Myocyte (in vitro differentiated cells): ENCODE data around the gene MAGED4B. TPM values are rescaled to one million over a fixed set of nuclear protein-coding genes. Genes with fewer than 3 reads are reported as not detected.
A peak's percentile ranks its signal among the peaks of the same experiment; 100 is the strongest.
"Not testable (repeated sequence)": the region's sequence is repeated elsewhere in the genome, so short reads cannot be mapped to it uniquely, and the experiment has no call there.

Source experiments
- DNase-seq: peaks from one replicate; pipeline ENCODE4 v3.0.0-alpha.2; 2012; ENCODE audit warnings: low read depth
- polyA plus RNA-seq: library from polyadenylated mRNA; unstranded; fragments of >200 nt; gene quantifications from one replicate; pipeline ENCODE4 v1.2.1, GENCODE V29; 2012; ENCODE audit warnings: missing spikeins
- total RNA-seq: library from RNA; depleted of rRNA; stranded (reverse); fragments of >200 nt; gene quantifications from 2 replicates; pipeline ENCODE4 v1.2.3, GENCODE V29; 2014

MAGED4B gene, protein sequence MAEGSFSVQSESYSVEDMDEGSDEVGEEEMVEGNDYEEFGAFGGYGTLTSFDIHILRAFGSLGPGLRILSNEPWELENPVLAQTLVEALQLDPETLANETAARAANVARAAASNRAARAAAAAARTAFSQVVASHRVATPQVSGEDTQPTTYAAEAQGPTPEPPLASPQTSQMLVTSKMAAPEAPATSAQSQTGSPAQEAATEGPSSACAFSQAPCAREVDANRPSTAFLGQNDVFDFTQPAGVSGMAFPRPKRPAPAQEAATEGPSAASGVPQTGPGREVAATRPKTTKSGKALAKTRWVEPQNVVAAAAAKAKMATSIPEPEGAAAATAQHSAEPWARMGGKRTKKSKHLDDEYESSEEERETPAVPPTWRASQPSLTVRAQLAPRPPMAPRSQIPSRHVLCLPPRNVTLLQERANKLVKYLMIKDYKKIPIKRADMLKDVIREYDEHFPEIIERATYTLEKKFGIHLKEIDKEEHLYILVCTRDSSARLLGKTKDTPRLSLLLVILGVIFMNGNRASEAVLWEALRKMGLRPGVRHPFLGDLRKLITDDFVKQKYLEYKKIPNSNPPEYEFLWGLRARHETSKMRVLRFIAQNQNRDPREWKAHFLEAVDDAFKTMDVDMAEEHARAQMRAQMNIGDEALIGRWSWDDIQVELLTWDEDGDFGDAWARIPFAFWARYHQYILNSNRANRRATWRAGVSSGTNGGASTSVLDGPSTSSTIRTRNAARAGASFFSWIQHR
- total RNA-seq = 50.5 and 57.4 TPM in 2 replicates
- polyA plus RNA-seq = 57.0 TPM

DNA sequence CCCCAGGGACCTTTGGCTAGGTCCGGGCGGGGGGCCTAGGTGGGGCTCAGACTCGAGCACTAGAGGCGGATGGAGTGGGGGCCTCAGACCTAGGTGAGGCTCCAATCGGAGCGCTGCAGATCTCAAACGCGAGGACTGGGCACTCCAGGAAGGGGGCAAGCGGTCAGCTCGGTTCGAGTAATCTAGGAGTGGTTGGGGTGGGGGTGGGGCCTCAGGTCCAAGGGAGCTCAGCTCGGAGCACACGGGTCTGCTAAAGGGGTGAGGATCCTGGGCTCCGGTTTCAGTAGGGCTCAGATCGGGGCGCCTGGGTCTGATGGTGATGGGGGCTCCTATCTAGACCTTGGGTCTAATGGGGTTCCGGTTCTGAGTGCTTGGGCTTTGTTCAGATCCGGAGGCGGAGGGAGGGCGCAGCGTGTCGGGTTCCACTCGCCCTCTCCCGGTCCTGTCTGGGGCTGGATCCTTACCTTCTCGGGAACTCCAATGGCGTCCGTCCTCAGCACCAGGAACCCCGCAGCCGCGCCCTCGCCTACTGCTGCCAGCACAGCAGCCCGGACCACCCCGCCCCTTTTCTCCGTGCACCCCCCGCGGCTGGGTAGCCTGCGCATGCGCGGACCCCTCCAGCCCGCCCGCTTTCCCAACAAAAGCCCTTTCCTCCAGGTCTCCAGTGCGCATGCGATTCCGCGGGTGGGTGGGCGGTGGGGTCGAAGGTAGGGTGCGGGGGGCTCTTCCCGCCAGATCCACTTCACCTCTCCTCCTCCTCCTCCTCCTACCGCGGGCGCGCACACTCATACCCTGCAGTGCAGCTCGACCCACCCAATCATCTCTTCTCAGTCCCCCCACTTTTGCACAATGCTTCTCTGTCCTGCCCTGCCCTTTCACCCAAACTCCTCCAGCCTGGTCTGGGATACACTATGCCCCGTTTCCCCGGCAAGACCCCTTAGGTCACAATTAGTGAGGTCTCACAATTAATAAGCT is at the start of gene MAGED4B:
Gene MAGED4B, minus strand, starts transcription at position 518 of the 975 bp plus-strand sequence. CDS start 1,011 bp downstream, outside the sequence.
- DNase-seq = not testable (repeated sequence)

DNA sequence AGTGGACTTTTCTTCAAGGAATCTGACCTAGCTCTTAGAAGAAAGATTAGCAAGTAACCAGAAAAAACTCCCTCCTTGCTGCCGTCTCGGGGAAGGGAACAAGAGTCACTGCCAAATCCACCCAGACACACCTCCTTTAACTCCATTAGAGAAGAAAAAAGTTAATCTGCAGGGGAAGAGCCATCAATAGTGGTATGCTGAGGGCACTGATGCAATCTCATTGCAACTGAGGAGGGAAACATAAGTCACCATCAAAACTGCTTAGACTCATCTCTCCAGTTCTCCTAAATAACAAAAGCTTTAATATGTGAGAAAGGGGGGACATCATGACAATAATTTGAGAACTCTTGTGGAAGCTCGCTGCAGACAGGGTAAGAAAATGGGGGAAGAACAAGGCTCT is 49.3 kb upstream of the MAGED4B start:
- DNase-seq = no peak

DNA sequence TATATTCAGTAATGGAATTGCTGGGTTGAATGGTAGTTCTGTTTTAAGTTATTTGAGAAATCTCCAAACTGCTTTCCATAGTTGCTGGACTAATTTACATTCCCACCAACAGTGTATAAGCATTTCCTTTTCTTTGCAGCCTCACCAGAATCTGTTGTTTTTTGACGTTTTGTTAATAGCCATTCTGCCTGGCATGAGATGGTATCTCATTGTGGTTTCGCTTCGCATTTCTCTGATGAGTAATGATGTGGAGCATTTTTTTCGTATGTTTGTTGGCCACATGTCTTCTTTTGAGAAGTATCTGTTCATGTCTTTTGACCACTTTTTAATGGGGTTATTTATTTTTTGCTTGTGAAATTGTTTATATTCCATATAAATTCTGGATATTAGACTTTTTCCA is 13.6 kb upstream of the MAGED4B start:
- DNase-seq = peak; percentile 57

DNA sequence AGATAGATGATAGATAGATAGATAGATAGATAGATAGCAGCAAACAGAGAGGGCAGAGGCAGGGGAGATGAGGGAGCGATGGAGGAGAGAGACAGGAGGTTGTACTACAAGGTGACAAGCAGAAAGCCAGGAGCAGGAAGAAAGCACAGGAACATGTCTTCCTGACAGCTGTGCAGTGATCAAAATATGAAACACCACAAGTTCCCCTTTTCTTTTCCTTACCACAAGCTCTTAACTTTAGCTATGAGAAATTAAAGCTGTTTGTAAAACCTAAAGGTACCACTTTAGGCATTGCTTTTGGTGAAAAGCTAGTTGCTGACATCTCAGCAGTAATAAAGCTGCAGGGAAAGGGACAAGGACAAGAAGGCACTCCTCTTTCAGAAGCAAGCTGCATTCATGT is 9.1 kb upstream of the MAGED4B start:
- no peak for DNase-seq

DNA sequence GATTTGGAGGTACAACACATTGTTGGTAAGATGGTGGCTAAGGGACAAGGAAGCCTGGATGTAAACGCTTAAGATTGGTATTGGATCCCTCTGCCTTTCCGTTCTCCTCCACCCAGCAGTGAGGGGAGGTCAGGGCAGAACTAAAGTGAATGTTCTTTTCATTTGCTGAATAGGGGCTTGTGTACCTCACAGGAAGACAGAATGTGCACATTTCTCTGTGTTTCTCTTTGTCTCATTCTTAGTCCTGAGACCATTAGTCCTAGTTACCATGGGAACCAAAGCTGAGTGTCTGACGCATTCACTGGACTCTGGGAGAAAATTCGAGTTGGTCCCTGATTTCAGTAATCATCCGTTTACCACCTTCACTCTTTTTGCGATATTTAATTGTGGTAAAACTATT is 26.7 kb downstream of the MAGED4B start:
- not testable (repeated sequence) for DNase-seq

DNA sequence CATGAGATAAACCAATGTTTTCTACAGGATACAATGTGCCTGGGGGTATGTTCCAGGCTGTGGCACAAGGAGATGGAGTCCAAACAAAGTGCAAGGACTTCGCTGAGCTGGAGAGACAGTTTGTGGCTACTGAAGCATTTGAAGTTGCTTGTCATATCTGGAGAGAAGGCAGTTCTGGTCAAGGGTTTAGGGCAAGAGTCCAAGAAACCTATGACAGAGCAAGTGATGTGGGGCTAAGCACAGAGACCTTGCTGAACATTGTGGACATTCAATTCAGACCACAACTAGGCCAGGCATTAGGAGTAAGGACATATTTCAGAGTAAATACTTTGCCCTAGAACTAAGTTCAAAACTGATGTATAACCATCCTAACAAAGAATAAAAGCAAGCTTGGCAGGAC is 34.8 kb downstream of the MAGED4B start:
- DNase-seq = peak; percentile 60

DNA sequence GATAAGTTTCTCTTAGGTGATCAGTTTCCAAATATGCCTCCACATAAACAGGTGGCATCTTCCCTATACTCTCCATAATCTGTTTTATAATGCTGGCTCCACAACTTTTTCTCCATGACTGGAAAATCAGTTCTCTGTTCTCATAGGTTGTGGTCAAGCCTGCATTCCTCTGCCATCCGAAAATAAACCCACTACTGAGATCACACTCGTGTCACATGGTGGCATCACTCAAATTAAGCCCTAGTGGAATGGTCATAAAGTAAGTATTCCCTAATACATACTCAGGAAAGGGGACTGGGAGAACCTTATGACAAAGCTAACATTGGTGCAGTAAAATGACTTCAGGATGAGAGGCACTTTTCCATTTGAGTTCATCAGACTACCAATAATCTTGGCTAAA is 37.6 kb downstream of the MAGED4B start:
- peak; percentile 80 for DNase-seq

DNA sequence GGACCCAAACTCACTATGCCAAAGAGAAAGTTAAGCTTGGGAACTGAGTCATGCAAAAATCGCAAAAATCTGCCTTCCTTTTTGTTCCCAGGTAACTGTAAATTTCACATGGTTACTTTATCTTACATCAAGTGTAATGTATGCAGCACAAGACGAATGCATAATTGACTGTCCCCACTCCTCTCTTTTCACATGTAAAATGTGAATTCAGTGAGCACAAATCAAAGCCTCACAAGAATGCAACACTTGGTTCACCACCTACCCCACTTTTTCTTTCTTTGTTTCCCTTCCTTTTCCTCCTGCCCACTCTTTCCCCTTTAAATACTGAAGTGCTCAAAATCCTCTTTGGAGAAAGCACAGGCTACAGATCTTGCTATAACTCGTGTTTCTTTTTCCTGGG is 53.2 kb downstream of the MAGED4B start:
- no peak for DNase-seq

Other genes starting within 250 kb of the MAGED4B start
- gene MAGED1, start 175.6 kb downstream of the MAGED4B start, total RNA-seq = 477 and 582 TPM in 2 replicates
- 1.8 and 18.1 TPM in 2 replicates for gene MAGED4, start 115.7 kb upstream of the MAGED4B start, total RNA-seq